H9 (cell line): ENCODE data around the gene COL8A1. TPM values are rescaled to one million over a fixed set of nuclear protein-coding genes. Genes with fewer than 3 reads are reported as not detected.

ENCODE experiments used
- DNase-seq: peaks from one replicate; pipeline ENCODE4 v3.0.0-alpha.2; 2017
- H2AFZ ChIP-seq: one replicate; pipeline ENCODE4 v1.6.1; 2013; ENCODE audit warnings: mild to moderate bottlenecking, low read length, control low read depth, moderate library complexity
- H2AK5ac ChIP-seq: 2 replicates; pipeline ENCODE4 v1.6.1; 2013; ENCODE audit warnings: low read length, control low read depth, mixed read lengths; ENCODE audit not compliant: insufficient read length
- H2BK120ac ChIP-seq: one replicate; pipeline ENCODE4 v1.6.1; 2013; ENCODE audit warnings: low read depth, mild to moderate bottlenecking, low read length, control low read depth, inconsistent platforms; ENCODE audit not compliant: poor library complexity, severe bottlenecking
- H2BK12ac ChIP-seq: 2 replicates; pipeline ENCODE4 v1.6.1; 2013; ENCODE audit warnings: low read length, control low read depth, mixed read lengths, low read depth; ENCODE audit not compliant: insufficient read length
- H2BK15ac ChIP-seq: 2 replicates; pipeline ENCODE4 v1.6.1; 2013; ENCODE audit warnings: low read depth, low read length, control low read depth
- H2BK20ac ChIP-seq: one replicate; pipeline ENCODE4 v1.6.1; 2013; ENCODE audit warnings: low read depth, mild to moderate bottlenecking, low read length, control low read depth, inconsistent platforms; ENCODE audit not compliant: poor library complexity, severe bottlenecking
- H2BK5ac ChIP-seq: 2 replicates; pipeline ENCODE4 v1.6.1; 2013; ENCODE audit warnings: low read length, control low read depth, mixed read lengths; ENCODE audit not compliant: insufficient read length
- H3K14ac ChIP-seq: 2 replicates; pipeline ENCODE4 v1.6.1; 2013; ENCODE audit warnings: low read length, control low read depth; ENCODE audit not compliant: insufficient read depth
- H3K18ac ChIP-seq: 2 replicates; pipeline ENCODE4 v1.6.1; 2013; ENCODE audit warnings: low read depth, mild to moderate bottlenecking, mixed read lengths, low read length, control low read depth; ENCODE audit not compliant: insufficient read length
- H3K23ac ChIP-seq: 2 replicates; pipeline ENCODE4 v1.6.1; 2013; ENCODE audit warnings: low read length, control low read depth, mixed read lengths, low read depth; ENCODE audit not compliant: insufficient read length
- H3K23me2 ChIP-seq: 2 replicates; pipeline ENCODE4 v1.6.1; 2013; ENCODE audit warnings: low read depth, mild to moderate bottlenecking, mixed read lengths, low read length, control low read depth; ENCODE audit not compliant: insufficient read length, poor library complexity, severe bottlenecking
- H3K27ac ChIP-seq: 2 replicates; pipeline ENCODE4 v1.5.1; 2013; ENCODE audit warnings: low read length, control low read depth, mixed read lengths, low read depth; ENCODE audit not compliant: insufficient read length
- H3K27me3 ChIP-seq: 2 replicates; pipeline ENCODE4 v1.6.1; 2013; ENCODE audit warnings: low read length, control low read depth, inconsistent platforms; ENCODE audit not compliant: insufficient read depth
- H3K4ac ChIP-seq: 2 replicates; pipeline ENCODE4 v1.6.1; 2013; ENCODE audit warnings: low read depth, mild to moderate bottlenecking, control low read depth, inconsistent platforms, low read length, moderate library complexity
- H3K4me1 ChIP-seq: 2 replicates; pipeline ENCODE4 v1.6.1; 2013; ENCODE audit warnings: low read length, control low read depth, inconsistent platforms; ENCODE audit not compliant: insufficient read depth
- H3K4me2 ChIP-seq: 2 replicates; pipeline ENCODE4 v1.6.1; 2013; ENCODE audit warnings: low read length, control low read depth, mixed read lengths; ENCODE audit not compliant: insufficient read length, insufficient read depth
- H3K56ac ChIP-seq: 2 replicates; pipeline ENCODE4 v1.6.1; 2013; ENCODE audit warnings: low read depth, mild to moderate bottlenecking, mixed read lengths, low read length, control low read depth; ENCODE audit not compliant: insufficient read length
- H3K79me1 ChIP-seq: 2 replicates; pipeline ENCODE4 v1.6.1; 2013; ENCODE audit warnings: low read depth, mild to moderate bottlenecking, moderate library complexity, low read length, control low read depth, inconsistent platforms; ENCODE audit not compliant: insufficient read depth, poor library complexity, severe bottlenecking
- H3K79me2 ChIP-seq: 2 replicates; pipeline ENCODE4 v1.6.1; 2013; ENCODE audit warnings: low read length, control low read depth, inconsistent platforms; ENCODE audit not compliant: insufficient read depth
- H3K9ac ChIP-seq: 2 replicates; pipeline ENCODE4 v1.6.1; 2013; ENCODE audit warnings: low read length, control low read depth, mixed read lengths; ENCODE audit not compliant: insufficient read length; ENCODE audit errors: extremely low read depth
- H3K9me3 ChIP-seq: one replicate; pipeline ENCODE4 v1.6.1; 2013; ENCODE audit warnings: low read depth, low read length, inconsistent platforms; ENCODE audit not compliant: control insufficient read depth
- H3T11ph ChIP-seq: one replicate; pipeline ENCODE4 v1.6.1; 2013; ENCODE audit warnings: mild to moderate bottlenecking, low read length, control low read depth, inconsistent platforms
- H4K20me1 ChIP-seq: one replicate; pipeline ENCODE4 v1.6.1; 2013; ENCODE audit not compliant: control insufficient read depth, insufficient read length, insufficient read depth
- H4K5ac ChIP-seq: 2 replicates; pipeline ENCODE4 v1.6.1; 2013; ENCODE audit warnings: low read depth, mild to moderate bottlenecking, mixed read lengths, low read length, control low read depth; ENCODE audit not compliant: insufficient read length
- H4K8ac ChIP-seq: replicated peaks from 2 replicates; pipeline ENCODE4 v1.6.1; 2013; ENCODE audit warnings: low read length, control low read depth, mixed read lengths, low read depth; ENCODE audit not compliant: insufficient read length
- H4K91ac ChIP-seq: 2 replicates; pipeline ENCODE4 v1.6.1; 2013; ENCODE audit warnings: low read depth, mild to moderate bottlenecking, moderate library complexity, mixed read lengths, low read length, control low read depth; ENCODE audit not compliant: insufficient read length
- H3K27ac Mint-ChIP-seq, 3 experiments: 2 replicates in 2 of 3; 3 replicates in 1 of 3; pipeline ENCODE4 v1.8.0; 2020 to 2021; ENCODE audit warnings: mixed read lengths in 3 of 3, mild to moderate bottlenecking in 1 of 3, moderate library complexity in 1 of 3
- H3K27me3 Mint-ChIP-seq: 2 replicates; pipeline ENCODE4 v1.8.0; 2021; ENCODE audit warnings: low read depth, mild to moderate bottlenecking, moderate library complexity, mixed read lengths
- H3K36me3 Mint-ChIP-seq, 3 experiments: 2 replicates in 2 of 3; 3 replicates in 1 of 3; pipeline ENCODE4 v1.8.0; 2020 to 2021; ENCODE audit warnings: low read depth in 3 of 3, mixed read lengths in 3 of 3; ENCODE audit not compliant: insufficient read depth in 1 of 3
- H3K4me1 Mint-ChIP-seq, 2 experiments: 2 replicates each; pipeline ENCODE4 v1.8.0; 2020; ENCODE audit warnings: mixed read lengths in 2 of 2
- H3K4me3 Mint-ChIP-seq, 2 experiments: 2 replicates in 1 of 2; 3 replicates in 1 of 2; pipeline ENCODE4 v1.8.0; 2020 to 2021; ENCODE audit warnings: mild to moderate bottlenecking in 2 of 2, mixed read lengths in 2 of 2, moderate library complexity in 1 of 2
- H3K9me3 Mint-ChIP-seq, 2 experiments: 2 replicates in 1 of 2; 3 replicates in 1 of 2; pipeline ENCODE4 v1.8.0; 2020; ENCODE audit warnings: mild to moderate bottlenecking in 2 of 2, mixed read lengths in 2 of 2, moderate library complexity in 1 of 2
- WGBS: extraction: QIAGEN DNeasy Blood & Tissue Kit; methylation state at CpG from one replicate; pipeline ENCODE4 v1.1.7; 2013; ENCODE audit warnings: missing lambda C conversion rate, low lambda C conversion rate, mixed read lengths; ENCODE audit not compliant: insufficient read length; ENCODE audit errors: extremely low coverage; 5-methylcytosine and 5-hydroxymethylcytosine counted together
- total RNA-seq: library from RNA; stranded (reverse); gene quantifications from 2 replicates; pipeline ENCODE4 v1.2.1, GENCODE V29; 2021
- TF ChIP-seq, protein P1 (sequence below): fragments of 200-600 bp; sonication (generic); conservative IDR thresholded peaks from 3 replicates; pipeline ENCODE4 v1.8.0; 2021; ENCODE audit warnings: antibody characterized with exemption, mild to moderate bottlenecking

Gene COL8A1
- total RNA-seq, 1 experiment from 2014 or later: 0.17 TPM

DNA sequence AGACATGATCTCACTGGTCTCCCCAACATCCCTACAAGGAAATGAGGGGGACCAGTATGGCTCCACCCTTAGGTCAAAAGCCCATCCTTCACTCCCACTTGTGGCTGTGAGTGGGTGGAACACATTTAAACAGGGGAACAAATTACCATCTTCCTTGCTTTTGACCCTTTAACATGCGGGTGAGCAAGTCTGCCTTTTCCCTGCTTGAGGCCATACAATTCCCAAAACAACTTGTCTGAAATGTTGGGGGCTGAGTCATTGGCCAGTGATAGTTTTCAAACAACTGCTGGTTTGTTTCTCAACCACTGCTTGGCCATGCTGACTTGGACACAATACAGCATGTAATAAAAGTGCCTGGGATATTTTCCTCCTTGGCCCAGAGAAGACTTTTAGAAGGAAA, 39.6 kb downstream of the COL8A1 start:
- Histone ChIP-seq H2BK120ac (no peak overlapping the region), H4K5ac (no peak overlapping the region), H4K91ac (no peak overlapping the region), H3K9me3 (no peaks in the 10 kb centered on the region), H3K79me1 (no peaks in the 10 kb centered on the region), H3K4ac (no peak overlapping the region), H3K9ac (no peak overlapping the region), H4K8ac (no peak overlapping the region), H3K18ac (no peak overlapping the region), H3K27me3 (no peaks in the 10 kb centered on the region), H3K14ac (no peak overlapping the region), H2BK15ac (no peak overlapping the region), H2AK5ac (no peak overlapping the region), H2BK5ac (no peak overlapping the region), H2BK12ac (no peak overlapping the region), H3K4me1 (no peaks in the 10 kb centered on the region), H3T11ph (no peak overlapping the region), H3K23me2 (no peaks in the 10 kb centered on the region), H3K56ac (no peak overlapping the region), H2BK20ac (no peak overlapping the region), H3K79me2 (no peaks in the 10 kb centered on the region), H3K23ac (no peak overlapping the region), H2AFZ (no peak overlapping the region), H3K4me2 (no peak overlapping the region), H3K27ac (no peak overlapping the region), H4K20me1 (no peaks in the 10 kb centered on the region)
- Mint-ChIP-seq H3K4me3 (no peak overlapping the region), H3K27me3 (no peaks in the 10 kb centered on the region), H3K27ac (no peak overlapping the region), H3K36me3 (no peaks in the 10 kb centered on the region), H3K4me1 (no peaks in the 10 kb centered on the region), H3K9me3 (no peaks in the 10 kb centered on the region)
- TF ChIP-seq, protein P1, sequence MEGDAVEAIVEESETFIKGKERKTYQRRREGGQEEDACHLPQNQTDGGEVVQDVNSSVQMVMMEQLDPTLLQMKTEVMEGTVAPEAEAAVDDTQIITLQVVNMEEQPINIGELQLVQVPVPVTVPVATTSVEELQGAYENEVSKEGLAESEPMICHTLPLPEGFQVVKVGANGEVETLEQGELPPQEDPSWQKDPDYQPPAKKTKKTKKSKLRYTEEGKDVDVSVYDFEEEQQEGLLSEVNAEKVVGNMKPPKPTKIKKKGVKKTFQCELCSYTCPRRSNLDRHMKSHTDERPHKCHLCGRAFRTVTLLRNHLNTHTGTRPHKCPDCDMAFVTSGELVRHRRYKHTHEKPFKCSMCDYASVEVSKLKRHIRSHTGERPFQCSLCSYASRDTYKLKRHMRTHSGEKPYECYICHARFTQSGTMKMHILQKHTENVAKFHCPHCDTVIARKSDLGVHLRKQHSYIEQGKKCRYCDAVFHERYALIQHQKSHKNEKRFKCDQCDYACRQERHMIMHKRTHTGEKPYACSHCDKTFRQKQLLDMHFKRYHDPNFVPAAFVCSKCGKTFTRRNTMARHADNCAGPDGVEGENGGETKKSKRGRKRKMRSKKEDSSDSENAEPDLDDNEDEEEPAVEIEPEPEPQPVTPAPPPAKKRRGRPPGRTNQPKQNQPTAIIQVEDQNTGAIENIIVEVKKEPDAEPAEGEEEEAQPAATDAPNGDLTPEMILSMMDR: no peak
- no CpG with 5 or more reads among the region's 1 CpG for WGBS
- no peak for DNase-seq
